Bone marrow (tissue), 2 donors: ENCODE measurements around the gene KIF21A.

Source experiments
- DNase-seq, 2 donors: peaks; one replicate each; lab custom pipeline; 2025; lab: John Stamatoyannopoulos, UW

The KIF21A gene

GRCh38 chr12:39272871-39273655 lies 169.9 kb downstream of the KIF21A start:
- no peak for DNase-seq

GRCh38 chr12:39269492-39269891 lies 173.4 kb downstream of the KIF21A start:
- no peak for DNase-seq

DNA sequence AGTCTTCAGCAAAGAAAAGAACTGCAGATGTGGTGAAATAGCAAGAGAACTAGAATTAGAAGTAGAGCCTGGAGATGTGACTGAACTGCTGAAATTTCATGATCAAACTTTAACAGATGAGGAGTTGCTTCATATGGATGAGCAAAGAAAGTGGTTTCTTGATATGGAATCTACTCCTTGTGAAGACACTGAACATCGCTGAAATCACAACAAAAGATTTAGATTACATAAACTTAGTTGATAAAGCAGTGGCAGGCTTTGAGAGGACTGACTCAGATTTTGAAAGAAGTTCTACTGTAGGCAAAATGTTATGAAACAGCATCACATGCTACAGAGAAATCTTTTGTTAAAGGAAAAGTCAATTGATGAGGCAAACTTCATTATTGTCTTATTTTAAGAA lies 175.0 kb downstream of the KIF21A start:
- DNase-seq: no peak

DNA sequence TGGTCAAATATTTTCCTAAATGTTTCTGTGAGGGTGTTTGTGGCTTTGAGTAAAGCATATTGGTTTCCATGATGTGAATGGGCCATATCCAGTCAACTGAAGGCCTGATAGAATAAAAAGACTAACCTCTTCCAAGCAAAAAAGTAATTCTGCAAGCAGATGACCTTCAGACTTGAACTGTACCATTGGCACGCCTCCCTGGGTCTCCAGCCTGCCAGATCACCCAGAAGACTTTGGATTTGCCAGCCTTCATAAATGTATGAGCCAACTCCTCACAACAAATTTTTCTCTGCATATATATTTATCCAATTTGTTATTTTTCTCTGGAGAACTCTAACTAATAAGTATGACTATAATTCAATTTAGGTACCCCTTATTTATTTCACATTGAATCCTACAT lies 190.3 kb downstream of the KIF21A start:
- DNase-seq: no peak
